ENCODE results near the gene TWIST2. TPM values are rescaled to one million over a fixed set of nuclear protein-coding genes. Genes with fewer than 3 reads are reported as not detected.

Gene TWIST2
- total RNA-seq, 4 donors from 2014 or later: 1.4 to 41.3 (median 15.7) TPM

GRCh38 chr2:238899386-238899785 lies 51.5 kb downstream of the TWIST2 start:
- no peaks in the 10 kb centered on the region for H3K4me1 ChIP-seq
- H3K9me3 ChIP-seq: no peaks in the 10 kb centered on the region
- H3K27ac ChIP-seq: no peak overlapping the region
- no peak overlapping the region for H3K4me3 ChIP-seq
- DNase-seq: no peak
- TF ChIP-seq CTCF (IDR thresholded peaks at IDR 0.05): no peak
- TF ChIP-seq POLR2A (IDR thresholded peaks at IDR 0.05): no peak
- H3K36me3 ChIP-seq: no peaks in the 10 kb centered on the region
- H3K27me3 ChIP-seq: no peaks in the 10 kb centered on the region

GRCh38 chr2:238900511-238900910 lies 52.6 kb downstream of the TWIST2 start:
- no peak for TF ChIP-seq CTCF (IDR thresholded peaks at IDR 0.05)
- TF ChIP-seq POLR2A (IDR thresholded peaks at IDR 0.05): no peak
- no peak overlapping the region for H3K4me3 ChIP-seq
- H3K27ac ChIP-seq: no peak overlapping the region
- no peaks in the 10 kb centered on the region for H3K36me3 ChIP-seq
- peak in 1 of 3 donors; percentile 28 for DNase-seq
- no peaks in the 10 kb centered on the region for H3K27me3 ChIP-seq
- H3K9me3 ChIP-seq: no peaks in the 10 kb centered on the region
- H3K4me1 ChIP-seq: no peaks in the 10 kb centered on the region

- Histone ChIP-seq H3K9me3 (no peaks in the 10 kb centered on the region), H3K4me3 (no peak overlapping the region), H3K36me3 (no peaks in the 10 kb centered on the region), H3K4me1 (no peaks in the 10 kb centered on the region), H3K27ac (no peak overlapping the region), H3K27me3 (no peaks in the 10 kb centered on the region)
- peak in 1 of 3 donors; percentile 44 for DNase-seq
- TF ChIP-seq POLR2A (IDR thresholded peaks at IDR 0.05) (no peak), CTCF (IDR thresholded peaks at IDR 0.05) (no peak)
These were observed 53.7 kb downstream of the TWIST2 start for GRCh38 chr2:238901461-238902057.

GRCh38 chr2:238902285-238902684 lies 54.4 kb downstream of the TWIST2 start:
- H3K9me3 ChIP-seq: no peaks in the 10 kb centered on the region
- H3K4me1 ChIP-seq: no peaks in the 10 kb centered on the region
- no peak for DNase-seq
- no peaks in the 10 kb centered on the region for H3K36me3 ChIP-seq
- no peak overlapping the region for H3K4me3 ChIP-seq
- TF ChIP-seq POLR2A (IDR thresholded peaks at IDR 0.05): no peak
- TF ChIP-seq CTCF (IDR thresholded peaks at IDR 0.05): no peak
- no peak overlapping the region for H3K27ac ChIP-seq
- H3K27me3 ChIP-seq: no peaks in the 10 kb centered on the region

GRCh38 chr2:238903141-238903540 lies 55.3 kb downstream of the TWIST2 start:
- no peaks in the 10 kb centered on the region for H3K27me3 ChIP-seq
- DNase-seq: no peak
- H3K9me3 ChIP-seq: no peaks in the 10 kb centered on the region
- TF ChIP-seq CTCF (IDR thresholded peaks at IDR 0.05) (no peak), POLR2A (IDR thresholded peaks at IDR 0.05) (no peak)
- no peak overlapping the region for H3K27ac ChIP-seq
- no peak overlapping the region for H3K4me3 ChIP-seq
- H3K36me3 ChIP-seq: no peaks in the 10 kb centered on the region
- no peaks in the 10 kb centered on the region for H3K4me1 ChIP-seq

- Histone ChIP-seq H3K27me3 (no peaks in the 10 kb centered on the region), H3K9me3 (no peaks in the 10 kb centered on the region), H3K4me3 (no peak overlapping the region), H3K36me3 (no peaks in the 10 kb centered on the region), H3K27ac (no peak overlapping the region), H3K4me1 (no peaks in the 10 kb centered on the region)
- no peak for DNase-seq
- TF ChIP-seq POLR2A (IDR thresholded peaks at IDR 0.05): no peak
- no peak for TF ChIP-seq CTCF (IDR thresholded peaks at IDR 0.05)
These were observed 56.3 kb downstream of the TWIST2 start for GRCh38 chr2:238904177-238904576.
